ENCODE results near the gene VWDE. TPM values are rescaled to one million over a fixed set of nuclear protein-coding genes. Genes with fewer than 3 reads are reported as not detected.
A peak's percentile ranks its signal among the peaks of the same experiment; 100 is the strongest.

VWDE gene
- total and polyA plus RNA-seq, 2 of the 8 experiments (the other 6 are each of a cell fraction or from before 2014, with no cell fraction given): 11.0 to 21.2 TPM

- ChIA-PET CTCF (ENCODE audit: partially characterized antibody) (interaction anchor here (0.6 to 2.4 kb wide), 3 partner anchors 21 to 63 kb away, joined by 3 to 6 read pairs (median 3); no protein-coding TSS in a partner anchor), POLR2A (ENCODE audit: partially characterized antibody) (interaction anchor here (0.9 to 2.5 kb wide), 2 partner anchors 10 to 11 kb away, joined by 5 to 12 read pairs; no protein-coding TSS in a partner anchor)
- Histone ChIP-seq H4K5ac (ENCODE audit: insufficient read length, low read depth, low read length) (no peak overlapping the region), H3K23ac (ENCODE audit: insufficient read length) (no peak overlapping the region), H4K8ac (ENCODE audit: extremely low read depth, insufficient read depth, low read length) (no peak overlapping the region), H2BK120ac (replicated peaks; ENCODE audit: low read depth, low read length) (no peak overlapping the region), H3K18ac (ENCODE audit: extremely low read depth, low read length) (no peak overlapping the region), H3K9me3 (ENCODE audit: insufficient read depth in 2 of 2, low read depth in 1 of 2, low read length in 1 of 2) (no peaks in the 10 kb centered on the region; a peak in 1 of 4 replicates), H3K4me2 (ENCODE audit: insufficient read depth in 1 of 2, low read depth in 2 of 2, low read length in 2 of 2) (no peak overlapping the region), H4K20me1 (replicated peaks in 1 of 2; ENCODE audit: control insufficient read depth in 1 of 2, insufficient read depth in 2 of 2, low read length in 2 of 2) (no peaks in the 10 kb centered on the region), H3K9ac (replicated peaks in 1 of 4; ENCODE audit: extremely low read depth in 1 of 4, low read depth in 3 of 4, low read length in 3 of 4) (no peak overlapping the region), H2BK15ac (ENCODE audit: low read length) (no peak overlapping the region), H3K4me1 (replicated peaks in 1 of 4; ENCODE audit: control insufficient read depth in 3 of 4, insufficient read depth in 4 of 4, low read length in 3 of 4) (peaks cover 0 to 6% (median 0%) of the 10 kb centered on the region in 4 experiments; a peak in 2 of 7 replicates), H2BK5ac (ENCODE audit: low read depth, low read length) (no peak overlapping the region), H3K36me3 (ENCODE audit: control insufficient read depth in 2 of 4, insufficient read depth in 4 of 4, low read length in 3 of 4) (no peaks in the 10 kb centered on the region), H2BK12ac (ENCODE audit: low read depth, low read length) (no peak overlapping the region), H3K4ac (replicated peaks; ENCODE audit: insufficient read length, low read depth, low read length) (no peak overlapping the region), H3K56ac (replicated peaks; ENCODE audit: insufficient read length, low read depth, low read length) (no peak overlapping the region), H2AK5ac (ENCODE audit: low read depth, low read length) (no peak overlapping the region), H3K27me3 (replicated peaks in 1 of 4; ENCODE audit: control insufficient read depth in 3 of 4, extremely low read depth in 1 of 4, insufficient read depth in 3 of 4, low read length in 3 of 4) (no peaks in the 10 kb centered on the region), H4K91ac (replicated peaks; ENCODE audit: insufficient read length, low read length) (no peak overlapping the region), H3K27ac (ENCODE audit: low read depth, low read length) (no peak overlapping the region), H3K79me1 (ENCODE audit: low read depth, low read length) (no peaks in the 10 kb centered on the region), H2BK20ac (ENCODE audit: low read length) (no peak overlapping the region), H3K23me2 (ENCODE audit: low read depth, low read length) (peaks cover 3% of the 10 kb centered on the region; the same call in 1 of the 2 replicates), H3K14ac (ENCODE audit: insufficient read length) (no peak overlapping the region), H3K79me2 (ENCODE audit: control insufficient read depth in 1 of 2, insufficient read depth in 2 of 2, low read length in 2 of 2) (no peaks in the 10 kb centered on the region), H2AFZ (ENCODE audit: low read length) (no peak overlapping the region), H3K4me3 (ENCODE audit: extremely low read depth in 1 of 4, insufficient read depth in 2 of 4, low read depth in 3 of 4, low read length in 4 of 4) (no peak overlapping the region)
- FAIRE-seq (no peak), DNase-seq (ENCODE audit: low read depth in 1 of 2, low spot score in 2 of 2) (no peak)
- 82% methylated on average over 1 of the region's 1 CpG; no CpG with 5 or more reads in 1 of the 2 experiments for WGBS, 2 experiments (ENCODE audit: extremely low coverage in 1 of 2, insufficient coverage in 1 of 2, insufficient read length in 1 of 2, insufficient replicate concordance in 2 of 2, low coverage in 1 of 2, low lambda C conversion rate in 2 of 2, missing lambda C conversion rate in 1 of 2)
- peak; percentile 64; the same call in 1 of the 2 replicates for TF ChIP-seq KDM1A (IDR thresholded peaks at IDR 0.05; ENCODE audit: borderline replicate concordance, low read length)
- TF ChIP-seq SAP30 (IDR thresholded peaks at IDR 0.05; ENCODE audit: insufficient read depth, insufficient replicate concordance, low read length): no peak
These were observed 8.7 kb upstream of the VWDE start for GRCh38 chr7:12412407-12412806.

Measured in H1 (cell line).